PC-3 (cell line): ENCODE data around the gene MYLK. TPM values are rescaled to one million over a fixed set of nuclear protein-coding genes. Genes with fewer than 3 reads are reported as not detected.

Source experiments
- ATAC-seq: fragments of 200-7000 bp; cut with Tn5 transposase; 2 replicates; pipeline ENCODE4 v1.9.1; 2020; ENCODE audit warnings: mild to moderate bottlenecking, moderate library complexity
- BruUV-seq: library from RNA; stranded (reverse); fragments of 400-500 nt; replicated peaks from 2 replicates; lab custom pipeline; 2021; lab: Mats Ljungman, UMichigan
- CTCF ChIA-PET: fragments of 300-600 bp; sonication (Branson Sonifier 250); formaldehyde crosslinking; loops from one replicate; lab custom pipeline; 2022; ENCODE audit warnings: antibody characterized with exemption; lab: Charles Lee
- POLR2A ChIA-PET: fragments of 300-600 bp; sonication (Branson Sonifier 250); formaldehyde crosslinking; loops from one replicate; lab custom pipeline; 2022; ENCODE audit warnings: antibody characterized with exemption; ENCODE audit not compliant: unreplicated experiment; lab: Charles Lee
- DNase-seq: peaks from one replicate; pipeline ENCODE4 v3.0.0-alpha.2; 2015
- H2AFZ ChIP-seq: fragments of 300-600 bp; sonication (generic); 2 replicates; pipeline ENCODE4 v1.6.0; 2016; ENCODE audit warnings: antibody characterized with exemption, low read length
- H3F3A ChIP-seq: fragments of 300-600 bp; sonication (generic); one replicate; pipeline ENCODE4 v1.6.0; 2017; ENCODE audit warnings: antibody characterized with exemption, low read length, control low read depth, mild to moderate bottlenecking; ENCODE audit not compliant: unreplicated experiment
- H3K27ac ChIP-seq: fragments of 300-600 bp; sonication (generic); 2 replicates; pipeline ENCODE4 v1.5.1; 2016; ENCODE audit warnings: mild to moderate bottlenecking, low read length
- H3K27me3 ChIP-seq: fragments of 300-600 bp; sonication (generic); 2 replicates; pipeline ENCODE4 v1.6.1; 2016; ENCODE audit warnings: low read length, mixed read lengths
- H3K36me3 ChIP-seq: fragments of 300-600 bp; sonication (generic); 2 replicates; pipeline ENCODE4 v1.6.1; 2016; ENCODE audit warnings: low read depth, mixed run types, low read length, mixed read lengths
- H3K4me1 ChIP-seq: fragments of 300-600 bp; sonication (generic); 2 replicates; pipeline ENCODE4 v1.5.1; 2016; ENCODE audit warnings: low read length; ENCODE audit not compliant: insufficient read depth
- H3K4me2 ChIP-seq: fragments of 300-600 bp; sonication (generic); 2 replicates; pipeline ENCODE4 v1.6.0; 2016; ENCODE audit warnings: low read length
- H3K4me3 ChIP-seq: fragments of 300-600 bp; sonication (generic); 2 replicates; pipeline ENCODE4 v1.5.1; 2016; ENCODE audit warnings: mild to moderate bottlenecking, low read length, mixed read lengths
- H3K79me2 ChIP-seq: fragments of 300-600 bp; sonication (generic); 2 replicates; pipeline ENCODE4 v1.6.1; 2017; ENCODE audit warnings: low read length, mixed read lengths
- H3K9ac ChIP-seq: fragments of 300-600 bp; sonication (generic); 2 replicates; pipeline ENCODE4 v1.6.0; 2016; ENCODE audit warnings: mild to moderate bottlenecking, low read length
- H3K9me2 ChIP-seq: fragments of 300-600 bp; sonication (generic); replicated peaks from 2 replicates; pipeline ENCODE4 v1.6.1; 2016; ENCODE audit warnings: mixed run types, low read length, mixed read lengths
- H3K9me3 ChIP-seq: fragments of 300-600 bp; sonication (generic); 2 replicates; pipeline ENCODE4 v1.6.1; 2016; ENCODE audit warnings: low read length, mixed read lengths
- H4K20me1 ChIP-seq: fragments of 300-600 bp; sonication (generic); 2 replicates; pipeline ENCODE4 v1.6.1; 2016; ENCODE audit warnings: low read length, mixed read lengths
- CTCF ChIP-seq: fragments of 300-600 bp; sonication (generic); conservative IDR thresholded peaks from 2 replicates; pipeline ENCODE4 v1.5.1; 2017; ENCODE audit warnings: antibody characterized with exemption, low read depth, mild to moderate bottlenecking, low read length
- EZH2 ChIP-seq: fragments of 300-600 bp; sonication (generic); IDR thresholded peaks from one replicate; pipeline ENCODE4 v1.6.1; 2017; ENCODE audit warnings: antibody characterized with exemption, mild to moderate bottlenecking, low read length; ENCODE audit not compliant: unreplicated experiment
- EZH2phosphoT487 ChIP-seq: fragments of 300-600 bp; sonication (generic); IDR thresholded peaks from 2 replicates; pipeline ENCODE4 v1.6.1; 2018; ENCODE audit warnings: mild to moderate bottlenecking, antibody characterized with exemption, low read length, borderline replicate concordance
- intact Hi-C: fragments of 100-400 bp; cut with micrococcal nuclease; formaldehyde crosslinking; loops from 2 replicates; pipeline ENCODE4 v1.9.0; 2023
- total RNA-seq: library from RNA; depleted of rRNA; stranded (reverse); fragments of >200 nt; gene quantifications from 2 replicates; pipeline ENCODE4 v1.2.3, GENCODE V29; 2014

The MYLK gene
- total RNA-seq, 1 experiment from 2014 or later: 6.9 TPM

GRCh38 chr3:123808812-123809211, 75.3 kb downstream of the MYLK start:
- Histone ChIP-seq H3K27me3 (no peaks in the 10 kb centered on the region), H3K9ac (no peak overlapping the region), H3K79me2 (no peaks in the 10 kb centered on the region), H2AFZ (no peak overlapping the region), H3K9me2 (no peaks in the 10 kb centered on the region), H3K4me2 (no peak overlapping the region), H3K4me1 (no peaks in the 10 kb centered on the region), H3K4me3 (no peak overlapping the region), H4K20me1 (no peaks in the 10 kb centered on the region), H3K9me3 (no peaks in the 10 kb centered on the region), H3K27ac (no peak overlapping the region), H3F3A (no peaks in the 10 kb centered on the region), H3K36me3 (no peaks in the 10 kb centered on the region)
- DNase-seq: no peak
- no peak for ATAC-seq
- POLR2A ChIA-PET: no interaction called here
- TF ChIP-seq CTCF: no peak
- no peak for TF ChIP-seq EZH2
- no peak for TF ChIP-seq EZH2phosphoT487
- intact Hi-C loops: no loop called here
- no TSS peak for BruUV-seq
- CTCF ChIA-PET: no interaction called here

GRCh38 chr3:123807820-123808219, 76.3 kb downstream of the MYLK start:
- Histone ChIP-seq H3K36me3 (no peaks in the 10 kb centered on the region), H3K9me2 (no peaks in the 10 kb centered on the region), H3K27me3 (no peaks in the 10 kb centered on the region), H3K27ac (no peak overlapping the region), H3F3A (no peaks in the 10 kb centered on the region), H3K9me3 (no peaks in the 10 kb centered on the region), H3K4me2 (no peak overlapping the region), H3K4me3 (no peak overlapping the region), H4K20me1 (no peaks in the 10 kb centered on the region), H3K4me1 (no peaks in the 10 kb centered on the region), H2AFZ (no peak overlapping the region), H3K79me2 (no peaks in the 10 kb centered on the region), H3K9ac (no peak overlapping the region)
- DNase-seq: no peak
- CTCF ChIA-PET: no interaction called here
- intact Hi-C loops: no loop called here
- TF ChIP-seq EZH2: no peak
- no peak for TF ChIP-seq CTCF
- no peak for TF ChIP-seq EZH2phosphoT487
- POLR2A ChIA-PET: no interaction called here
- no peak; the same call in 1 of the 2 replicates for ATAC-seq
- no TSS peak for BruUV-seq

GRCh38 chr3:123805504-123805903, 78.6 kb downstream of the MYLK start:
- Histone ChIP-seq H3F3A (no peaks in the 10 kb centered on the region), H3K27me3 (no peaks in the 10 kb centered on the region), H3K4me1 (no peaks in the 10 kb centered on the region), H3K36me3 (no peaks in the 10 kb centered on the region), H3K9ac (no peak overlapping the region), H3K4me3 (no peak overlapping the region), H3K9me3 (no peaks in the 10 kb centered on the region), H2AFZ (no peak overlapping the region), H4K20me1 (no peaks in the 10 kb centered on the region), H3K79me2 (no peaks in the 10 kb centered on the region), H3K9me2 (no peaks in the 10 kb centered on the region), H3K27ac (no peak overlapping the region), H3K4me2 (no peak overlapping the region)
- DNase-seq: no peak
- ATAC-seq: no peak
- ChIA-PET CTCF (no interaction called here), POLR2A (no interaction called here)
- intact Hi-C loops: no loop called here
- peak; percentile 14; the same call in 1 of the 2 replicates for TF ChIP-seq CTCF
- TF ChIP-seq EZH2: no peak
- BruUV-seq: no TSS peak
